ENCODE measurements around the gene ANKIB1. TPM values are rescaled to one million over a fixed set of nuclear protein-coding genes. Genes with fewer than 3 reads are reported as not detected.

ANKIB1 gene
- total and polyA plus RNA-seq, 2 donors from 2014 or later: 10.7 to 59.0 TPM

GRCh38 chr7:92296880-92297445 is 51.2 kb downstream of the ANKIB1 start:
- Histone ChIP-seq H3K36me3 (ENCODE audit: control insufficient read depth in 2 of 3, insufficient read depth in 3 of 3, low read length in 3 of 3) (peaks cover 0 to 5% (median 0%) of the 10 kb centered on the region in 3 donors), H3K27me3 (ENCODE audit: control insufficient read depth, insufficient read depth, low read length) (no peaks in the 10 kb centered on the region), H3K27ac (ENCODE audit: low read depth in 2 of 2, low read length in 2 of 2) (no peak overlapping the region), H3K4me1 (ENCODE audit: control insufficient read depth in 2 of 3, insufficient read depth in 2 of 3, low read depth in 1 of 3, low read length in 3 of 3) (peaks cover 0 to 4% (median 0%) of the 10 kb centered on the region in 3 donors), H3K9me3 (ENCODE audit: control insufficient read depth in 2 of 3, insufficient read depth in 1 of 3, low read length in 3 of 3) (no peaks in the 10 kb centered on the region), H3K4me3 (ENCODE audit: low read length in 3 of 3) (peak overlapping the region in 1 of 3 donors; percentile 46), H3K9ac (ENCODE audit: low read length in 3 of 3) (peak overlapping the region in 1 of 3 donors; percentile 16)
- intact Hi-C loops (cut with DNase I): no loop called here
- TF ChIP-seq, protein P1, sequence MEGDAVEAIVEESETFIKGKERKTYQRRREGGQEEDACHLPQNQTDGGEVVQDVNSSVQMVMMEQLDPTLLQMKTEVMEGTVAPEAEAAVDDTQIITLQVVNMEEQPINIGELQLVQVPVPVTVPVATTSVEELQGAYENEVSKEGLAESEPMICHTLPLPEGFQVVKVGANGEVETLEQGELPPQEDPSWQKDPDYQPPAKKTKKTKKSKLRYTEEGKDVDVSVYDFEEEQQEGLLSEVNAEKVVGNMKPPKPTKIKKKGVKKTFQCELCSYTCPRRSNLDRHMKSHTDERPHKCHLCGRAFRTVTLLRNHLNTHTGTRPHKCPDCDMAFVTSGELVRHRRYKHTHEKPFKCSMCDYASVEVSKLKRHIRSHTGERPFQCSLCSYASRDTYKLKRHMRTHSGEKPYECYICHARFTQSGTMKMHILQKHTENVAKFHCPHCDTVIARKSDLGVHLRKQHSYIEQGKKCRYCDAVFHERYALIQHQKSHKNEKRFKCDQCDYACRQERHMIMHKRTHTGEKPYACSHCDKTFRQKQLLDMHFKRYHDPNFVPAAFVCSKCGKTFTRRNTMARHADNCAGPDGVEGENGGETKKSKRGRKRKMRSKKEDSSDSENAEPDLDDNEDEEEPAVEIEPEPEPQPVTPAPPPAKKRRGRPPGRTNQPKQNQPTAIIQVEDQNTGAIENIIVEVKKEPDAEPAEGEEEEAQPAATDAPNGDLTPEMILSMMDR (IDR thresholded peaks at IDR 0.05; ENCODE audit: borderline replicate concordance, extremely low read depth, insufficient read depth): no peak
- no peak for DNase-seq
- peak; percentile 54 for FAIRE-seq

DNA sequence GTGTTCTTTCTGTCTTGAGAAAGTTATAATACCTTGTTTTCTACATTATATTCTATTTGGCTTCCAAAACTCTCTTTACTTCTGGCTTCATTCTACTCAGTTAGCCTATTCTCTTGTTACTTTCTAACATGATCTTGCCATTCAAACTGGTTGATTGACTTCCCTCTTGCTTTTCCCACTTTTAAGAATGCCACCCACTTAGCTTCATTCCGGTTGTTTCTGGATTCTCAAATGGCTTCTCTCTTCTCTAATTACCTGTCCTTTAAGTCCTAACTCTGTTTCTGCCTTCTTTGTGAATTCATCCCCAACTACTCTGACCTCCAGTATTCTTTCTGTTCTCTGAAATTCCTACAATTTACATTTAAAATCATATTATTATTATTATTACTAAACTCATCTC is 52.0 kb downstream of the ANKIB1 start:
- TF ChIP-seq, protein P1 (IDR thresholded peaks at IDR 0.05; ENCODE audit: borderline replicate concordance, extremely low read depth, insufficient read depth): no peak
- DNase-seq: peak in 2 of 5 donors; percentile 48 to 57
- intact Hi-C loops (cut with DNase I): no loop called here
- Histone ChIP-seq H3K36me3 (ENCODE audit: control insufficient read depth in 2 of 3, insufficient read depth in 3 of 3, low read length in 3 of 3) (peaks cover 0 to 5% (median 0%) of the 10 kb centered on the region in 3 donors), H3K27ac (ENCODE audit: low read depth in 2 of 2, low read length in 2 of 2) (no peak overlapping the region), H3K4me3 (ENCODE audit: low read length in 3 of 3) (peak overlapping the region in 1 of 3 donors; percentile 46), H3K9me3 (ENCODE audit: control insufficient read depth in 2 of 3, insufficient read depth in 1 of 3, low read length in 3 of 3) (no peaks in the 10 kb centered on the region), H3K4me1 (ENCODE audit: control insufficient read depth in 2 of 3, insufficient read depth in 2 of 3, low read depth in 1 of 3, low read length in 3 of 3) (peaks cover 0 to 4% (median 0%) of the 10 kb centered on the region in 3 donors), H3K9ac (ENCODE audit: low read length in 3 of 3) (no peak overlapping the region), H3K27me3 (ENCODE audit: control insufficient read depth, insufficient read depth, low read length) (no peaks in the 10 kb centered on the region)
- FAIRE-seq: no peak

GRCh38 chr7:92303761-92304160 is 58.0 kb downstream of the ANKIB1 start:
- peak in 2 of 5 donors; percentile 17 to 46 for DNase-seq

More at GRCh38 chr7:92303761-92304160, 58.0 kb downstream of the ANKIB1 start:
- Histone ChIP-seq H3K9me3 (ENCODE audit: control insufficient read depth in 2 of 3, insufficient read depth in 1 of 3, low read length in 3 of 3) (no peaks in the 10 kb centered on the region), H3K27me3 (ENCODE audit: control insufficient read depth, insufficient read depth, low read length) (no peaks in the 10 kb centered on the region), H3K9ac (ENCODE audit: low read length in 3 of 3) (no peak overlapping the region), H3K36me3 (ENCODE audit: control insufficient read depth in 2 of 3, insufficient read depth in 3 of 3, low read length in 3 of 3) (peaks cover 0 to 5% (median 0%) of the 10 kb centered on the region in 3 donors), H3K27ac (ENCODE audit: low read depth in 2 of 2, low read length in 2 of 2) (peak overlapping the region; percentile 36 to 66), H3K4me3 (ENCODE audit: low read length in 3 of 3) (no peak overlapping the region), H3K4me1 (ENCODE audit: control insufficient read depth in 2 of 3, insufficient read depth in 2 of 3, low read depth in 1 of 3, low read length in 3 of 3) (peaks cover 0 to 15% (median 0%) of the 10 kb centered on the region in 3 donors)
- intact Hi-C loops (cut with DNase I): no loop called here
- TF ChIP-seq, protein P1 (IDR thresholded peaks at IDR 0.05; ENCODE audit: borderline replicate concordance, extremely low read depth, insufficient read depth): no peak
- peak; percentile 84 for FAIRE-seq

All from kidney (tissue), 14 donors.